Measurements from ENCODE around the gene EML4. TPM values are rescaled to one million over a fixed set of nuclear protein-coding genes. Genes with fewer than 3 reads are reported as not detected.

EML4 gene
- total and polyA plus RNA-seq, 10 of the 15 experiments (the other 5 are each of a cell fraction or from before 2014, with no cell fraction given), result 23.1 to 91.3 (median 77.4) TPM

DNA sequence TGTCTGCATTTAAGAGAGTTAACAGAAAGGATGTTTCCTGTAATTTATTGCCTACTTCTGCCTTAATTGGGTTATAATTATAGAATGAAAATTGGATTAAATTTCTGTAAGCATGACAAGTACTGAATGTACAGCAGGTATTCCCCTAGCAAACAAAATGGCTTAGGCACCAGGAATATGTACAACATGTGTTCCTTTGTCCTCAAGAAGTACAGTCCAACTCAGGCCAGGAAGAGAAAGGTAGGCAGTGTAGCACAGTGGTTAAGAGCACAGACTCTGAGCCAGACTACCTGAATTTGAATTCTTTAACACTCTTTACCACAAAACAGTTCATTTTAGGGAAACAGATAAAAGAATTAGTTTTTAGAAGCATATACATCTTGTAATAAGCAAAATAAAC, 148.8 kb downstream of the EML4 start (continued):
- TF ChIP-seq TCF3 (IDR thresholded peaks at IDR 0.05; ENCODE audit: borderline replicate concordance, insufficient read depth, low read depth, low read length) (no peak), POLR2AphosphoS5 (IDR thresholded peaks at IDR 0.05; ENCODE audit: low read length) (no peak), CBX3 (IDR thresholded peaks at IDR 0.05; ENCODE audit: borderline replicate concordance, low read depth) (no peak), FOXK2 (IDR thresholded peaks at IDR 0.05) (no peak), MEF2B (IDR thresholded peaks at IDR 0.05; ENCODE audit: partially characterized antibody, poor library complexity, severe bottlenecking) (no peak), EZH2 (IDR thresholded peaks at IDR 0.05; ENCODE audit: borderline replicate concordance, control insufficient read depth, low read depth, low read length) (no peak), ZNF622 (IDR thresholded peaks at IDR 0.05) (no peak), BMI1 (IDR thresholded peaks at IDR 0.05; ENCODE audit: borderline replicate concordance) (no peak), RAD51 (IDR thresholded peaks at IDR 0.05) (no peak), FOS (IDR thresholded peaks at IDR 0.05; ENCODE audit: borderline replicate concordance, extremely low read depth, insufficient read length) (no peak)
- TF ChIP-seq, protein P1, sequence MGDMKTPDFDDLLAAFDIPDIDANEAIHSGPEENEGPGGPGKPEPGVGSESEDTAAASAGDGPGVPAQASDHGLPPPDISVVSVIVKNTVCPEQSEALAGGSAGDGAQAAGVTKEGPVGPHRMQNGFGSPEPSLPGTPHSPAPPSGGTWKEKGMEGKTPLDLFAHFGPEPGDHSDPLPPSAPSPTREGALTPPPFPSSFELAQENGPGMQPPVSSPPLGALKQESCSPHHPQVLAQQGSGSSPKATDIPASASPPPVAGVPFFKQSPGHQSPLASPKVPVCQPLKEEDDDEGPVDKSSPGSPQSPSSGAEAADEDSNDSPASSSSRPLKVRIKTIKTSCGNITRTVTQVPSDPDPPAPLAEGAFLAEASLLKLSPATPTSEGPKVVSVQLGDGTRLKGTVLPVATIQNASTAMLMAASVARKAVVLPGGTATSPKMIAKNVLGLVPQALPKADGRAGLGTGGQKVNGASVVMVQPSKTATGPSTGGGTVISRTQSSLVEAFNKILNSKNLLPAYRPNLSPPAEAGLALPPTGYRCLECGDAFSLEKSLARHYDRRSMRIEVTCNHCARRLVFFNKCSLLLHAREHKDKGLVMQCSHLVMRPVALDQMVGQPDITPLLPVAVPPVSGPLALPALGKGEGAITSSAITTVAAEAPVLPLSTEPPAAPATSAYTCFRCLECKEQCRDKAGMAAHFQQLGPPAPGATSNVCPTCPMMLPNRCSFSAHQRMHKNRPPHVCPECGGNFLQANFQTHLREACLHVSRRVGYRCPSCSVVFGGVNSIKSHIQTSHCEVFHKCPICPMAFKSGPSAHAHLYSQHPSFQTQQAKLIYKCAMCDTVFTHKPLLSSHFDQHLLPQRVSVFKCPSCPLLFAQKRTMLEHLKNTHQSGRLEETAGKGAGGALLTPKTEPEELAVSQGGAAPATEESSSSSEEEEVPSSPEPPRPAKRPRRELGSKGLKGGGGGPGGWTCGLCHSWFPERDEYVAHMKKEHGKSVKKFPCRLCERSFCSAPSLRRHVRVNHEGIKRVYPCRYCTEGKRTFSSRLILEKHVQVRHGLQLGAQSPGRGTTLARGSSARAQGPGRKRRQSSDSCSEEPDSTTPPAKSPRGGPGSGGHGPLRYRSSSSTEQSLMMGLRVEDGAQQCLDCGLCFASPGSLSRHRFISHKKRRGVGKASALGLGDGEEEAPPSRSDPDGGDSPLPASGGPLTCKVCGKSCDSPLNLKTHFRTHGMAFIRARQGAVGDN (IDR thresholded peaks at IDR 0.05), result no peak
